ENCODE measurements around the gene GALNT2. TPM values are rescaled to one million over a fixed set of nuclear protein-coding genes. Genes with fewer than 3 reads are reported as not detected.
A peak's percentile ranks its signal among the peaks of the same experiment; 100 is the strongest.

Gene GALNT2
- total and polyA plus RNA-seq, 9 of the 15 experiments (the other 6 are each of a cell fraction or from before 2014, with no cell fraction given): 1.6 to 106 (median 51.9) TPM

DNA sequence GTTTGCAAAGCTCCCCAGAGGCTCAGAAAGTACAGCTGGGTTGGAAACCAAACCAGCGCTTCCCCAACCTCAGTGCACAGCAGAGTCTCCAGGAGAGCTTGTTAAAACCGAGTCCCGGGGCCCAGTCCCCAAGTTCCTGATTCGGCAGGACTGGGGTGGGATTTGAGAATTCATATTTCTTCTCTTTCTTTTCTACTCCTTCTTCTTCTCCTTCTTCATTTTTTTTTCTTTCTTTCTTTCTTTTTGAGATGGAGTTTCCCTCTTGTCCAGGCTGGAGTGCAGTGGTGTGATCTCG is 222.3 kb downstream of the GALNT2 start:
- no peak for DNase-seq (ENCODE audit: extremely low read depth in 1 of 4, low spot score in 3 of 4)
- 4% methylated on average over 5 of the region's 5 CpGs for WGBS (ENCODE audit: insufficient coverage, low coverage, missing lambda C conversion rate)
- no peak for TF ChIP-seq NFXL1 (CRISPR knock-in tag; IDR thresholded peaks at IDR 0.05)
- TF ChIP-seq HIVEP1 (CRISPR knock-in tag; IDR thresholded peaks at IDR 0.05): no peak
- no peak for TF ChIP-seq IRF2 (CRISPR knock-in tag; IDR thresholded peaks at IDR 0.05)
- no peak for TF ChIP-seq RBM17 (IDR thresholded peaks at IDR 0.05; ENCODE audit: borderline replicate concordance, low read depth, low read length)
- Histone ChIP-seq H4K20me1 (replicated peaks; ENCODE audit: control insufficient read depth, insufficient read depth, low read length) (peaks cover 16% of the 10 kb centered on the region), H3K4me3 (no peak overlapping the region), H3K36me3 (ENCODE audit: control insufficient read depth, insufficient read depth, low read length) (no peaks in the 10 kb centered on the region), H3K4me1 (replicated peaks in 1 of 2; ENCODE audit: control insufficient read depth in 2 of 2, insufficient read depth in 2 of 2, low read length in 2 of 2) (0 out of 5 replicates have a peak, but pooled peaks cover 0 to 10% of the 10 kb centered on the region in 2 experiments), H2AFZ (ENCODE audit: low read depth, low read length) (no peak overlapping the region), H3K27ac (ENCODE audit: extremely low read depth, low read depth, low read length) (no peak overlapping the region), H3K4me2 (ENCODE audit: insufficient read depth, low read length) (no peak overlapping the region), H3K79me2 (ENCODE audit: control insufficient read depth, insufficient read depth, low read length) (no peaks in the 10 kb centered on the region), H3K27me3 (ENCODE audit: control insufficient read depth in 2 of 2, insufficient read depth in 2 of 2, low read length in 2 of 2) (peaks cover 48 to 76% of the 10 kb centered on the region in 2 experiments), H3K9ac (ENCODE audit: insufficient read depth in 1 of 2, low read depth in 2 of 2, low read length in 2 of 2) (no peak overlapping the region), H3K9me1 (ENCODE audit: control insufficient read depth, insufficient read depth, low read length) (no peaks in the 10 kb centered on the region), H3K9me3 (replicated peaks; ENCODE audit: control insufficient read depth, insufficient read depth, low read depth, low read length) (no peaks in the 10 kb centered on the region)
- POLR2A ChIA-PET: interaction anchor here (0.7 to 1.8 kb wide), 3 partner anchors 9 to 482 kb away, joined by 3 to 6 read pairs (median 3); no protein-coding TSS in a partner anchor
- FAIRE-seq: no peak
- ATAC-seq: no peak
- no TSS peak for BruUV-seq (replicated peaks)
- intact Hi-C loops (cut with micrococcal nuclease) (no loop called here), in situ Hi-C loops (cut with MboI) (no loop called here)
- CTCF ChIA-PET (ENCODE audit: low intra/inter-chr PET ratio): no interaction called here

DNA sequence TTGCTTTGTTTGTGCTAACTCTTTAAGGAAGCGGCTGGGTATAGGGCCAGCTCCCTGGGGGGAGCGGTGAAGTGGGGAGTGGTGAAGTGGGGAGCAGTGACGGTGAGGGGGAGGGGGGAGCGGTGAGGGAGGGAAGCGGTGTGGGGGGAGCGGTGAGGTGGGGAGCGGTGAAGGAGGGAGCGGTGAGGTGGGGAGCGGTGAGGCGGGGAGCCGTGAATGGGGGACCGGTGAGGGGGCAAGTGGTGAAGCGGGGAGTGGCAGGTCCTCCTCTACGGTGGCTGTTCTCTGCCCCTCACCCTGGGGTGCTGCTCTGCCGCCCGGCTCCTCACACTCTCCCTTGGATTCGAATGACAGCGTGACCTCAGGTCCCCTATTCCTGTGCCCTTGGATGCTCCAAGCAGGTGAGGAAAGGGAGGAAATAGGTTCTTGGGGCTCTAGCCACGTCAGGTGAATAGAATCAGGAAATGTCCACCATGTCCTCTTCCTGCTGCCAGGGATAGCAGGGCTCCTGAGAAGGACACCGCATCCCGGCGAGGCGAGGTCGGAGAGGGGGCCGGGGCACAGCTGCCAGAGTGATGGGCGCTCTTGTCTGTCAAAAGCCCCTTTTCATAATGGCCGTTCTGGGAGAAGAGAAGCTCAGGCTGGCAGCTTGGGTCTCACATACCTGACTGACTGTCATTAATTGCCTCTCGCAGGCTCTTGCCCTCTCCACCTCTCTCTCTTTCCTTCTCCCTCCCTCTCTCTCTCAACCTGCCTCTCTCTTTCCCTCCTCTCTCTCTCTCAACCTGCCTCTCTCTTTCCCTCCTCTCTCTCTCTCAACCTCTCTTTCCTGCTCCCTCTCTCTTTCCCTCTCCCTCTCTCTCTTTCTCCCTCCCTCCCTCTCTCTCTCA is 224.9 kb downstream of the GALNT2 start:
- 0 out of 4 replicates have a peak overlapping the region, but pooled peaks of 1 of the 2 experiments have one; percentile 20 for H3K9ac ChIP-seq (ENCODE audit: insufficient read depth in 1 of 2, low read depth in 2 of 2, low read length in 2 of 2)
- ChIA-PET POLR2A (interaction anchor here (0.6 kb wide), 1 partner anchor 260 kb away, joined by 4 read pairs; no protein-coding TSS in a partner anchor), CTCF (ENCODE audit: low intra/inter-chr PET ratio) (no interaction called here)
- TF ChIP-seq ZNF165 (CRISPR knock-in tag; IDR thresholded peaks at IDR 0.05; ENCODE audit: borderline replicate concordance) (no peak), POLR3A (IDR thresholded peaks at IDR 0.05; ENCODE audit: borderline replicate concordance, extremely low read depth, insufficient read depth, insufficient read length) (no peak), ZSCAN29 (IDR thresholded peaks at IDR 0.05) (no peak), ZBTB7A (IDR thresholded peaks at IDR 0.05; ENCODE audit: borderline replicate concordance, control insufficient read depth, low read depth, low read length) (no peak), TFAM (CRISPR knock-in tag; conservative IDR thresholded peaks at IDR 0.05) (no peak)
- TF ChIP-seq, protein P1, sequence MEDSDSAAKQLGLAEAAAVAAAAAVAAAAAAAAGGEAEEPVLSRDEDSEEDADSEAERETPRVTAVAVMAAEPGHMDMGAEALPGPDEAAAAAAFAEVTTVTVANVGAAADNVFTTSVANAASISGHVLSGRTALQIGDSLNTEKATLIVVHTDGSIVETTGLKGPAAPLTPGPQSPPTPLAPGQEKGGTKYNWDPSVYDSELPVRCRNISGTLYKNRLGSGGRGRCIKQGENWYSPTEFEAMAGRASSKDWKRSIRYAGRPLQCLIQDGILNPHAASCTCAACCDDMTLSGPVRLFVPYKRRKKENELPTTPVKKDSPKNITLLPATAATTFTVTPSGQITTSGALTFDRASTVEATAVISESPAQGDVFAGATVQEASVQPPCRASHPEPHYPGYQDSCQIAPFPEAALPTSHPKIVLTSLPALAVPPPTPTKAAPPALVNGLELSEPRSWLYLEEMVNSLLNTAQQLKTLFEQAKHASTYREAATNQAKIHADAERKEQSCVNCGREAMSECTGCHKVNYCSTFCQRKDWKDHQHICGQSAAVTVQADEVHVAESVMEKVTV (CRISPR knock-in tag; IDR thresholded peaks at IDR 0.05): no peak
- TF ChIP-seq, protein P2, sequence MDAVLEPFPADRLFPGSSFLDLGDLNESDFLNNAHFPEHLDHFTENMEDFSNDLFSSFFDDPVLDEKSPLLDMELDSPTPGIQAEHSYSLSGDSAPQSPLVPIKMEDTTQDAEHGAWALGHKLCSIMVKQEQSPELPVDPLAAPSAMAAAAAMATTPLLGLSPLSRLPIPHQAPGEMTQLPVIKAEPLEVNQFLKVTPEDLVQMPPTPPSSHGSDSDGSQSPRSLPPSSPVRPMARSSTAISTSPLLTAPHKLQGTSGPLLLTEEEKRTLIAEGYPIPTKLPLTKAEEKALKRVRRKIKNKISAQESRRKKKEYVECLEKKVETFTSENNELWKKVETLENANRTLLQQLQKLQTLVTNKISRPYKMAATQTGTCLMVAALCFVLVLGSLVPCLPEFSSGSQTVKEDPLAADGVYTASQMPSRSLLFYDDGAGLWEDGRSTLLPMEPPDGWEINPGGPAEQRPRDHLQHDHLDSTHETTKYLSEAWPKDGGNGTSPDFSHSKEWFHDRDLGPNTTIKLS (IDR thresholded peaks at IDR 0.05; ENCODE audit: borderline replicate concordance, low read depth): no peak

More for the DNA sequence above, 224.9 kb downstream of the GALNT2 start:
- no peak for DNase-seq (ENCODE audit: extremely low read depth in 1 of 4, low spot score in 3 of 4)
- no peak overlapping the region for H3K4me2 ChIP-seq (ENCODE audit: insufficient read depth, low read length)
- 2% methylated on average over 14 of the region's 28 CpGs for WGBS (ENCODE audit: insufficient coverage, low coverage, missing lambda C conversion rate)
- no peak for FAIRE-seq
- H4K20me1 ChIP-seq (replicated peaks; ENCODE audit: control insufficient read depth, insufficient read depth, low read length): peaks cover 14% of the 10 kb centered on the region
- no peak for ATAC-seq
- no peaks in the 10 kb centered on the region for H3K9me3 ChIP-seq (replicated peaks; ENCODE audit: control insufficient read depth, insufficient read depth, low read depth, low read length)
- H3K79me2 ChIP-seq (ENCODE audit: control insufficient read depth, insufficient read depth, low read length): no peaks in the 10 kb centered on the region
- no peak overlapping the region for H3K27ac ChIP-seq (ENCODE audit: extremely low read depth, low read depth, low read length)
- H3K4me1 ChIP-seq (replicated peaks in 1 of 2; ENCODE audit: control insufficient read depth in 2 of 2, insufficient read depth in 2 of 2, low read length in 2 of 2): 0 out of 5 replicates have a peak, but pooled peaks cover 0 to 7% of the 10 kb centered on the region in 2 experiments
- no peak overlapping the region for H2AFZ ChIP-seq (ENCODE audit: low read depth, low read length)
- in situ Hi-C loops (cut with MboI) (no loop called here), intact Hi-C loops (cut with micrococcal nuclease) (no loop called here)
- H3K27me3 ChIP-seq (ENCODE audit: control insufficient read depth in 2 of 2, insufficient read depth in 2 of 2, low read length in 2 of 2): peaks cover 58 to 69% of the 10 kb centered on the region in 2 experiments
- no TSS peak for BruUV-seq (replicated peaks)
- H3K9me1 ChIP-seq (ENCODE audit: control insufficient read depth, insufficient read depth, low read length): no peaks in the 10 kb centered on the region
- no peak overlapping the region for H3K4me3 ChIP-seq
- H3K36me3 ChIP-seq (ENCODE audit: control insufficient read depth, insufficient read depth, low read length): no peaks in the 10 kb centered on the region

All from K562 (cell line).